ENCODE data around the gene CTNND2. TPM values are rescaled to one million over a fixed set of nuclear protein-coding genes. Genes with fewer than 3 reads are reported as not detected.

Gene CTNND2
- total RNA-seq, 1 experiment from 2014 or later, result 7.0 TPM

GRCh38 chr5:11043881-11044280, 860.4 kb downstream of the CTNND2 start:
- H3K27me3 Mint-ChIP-seq (ENCODE audit: low read depth), result no peaks in the 10 kb centered on the region
- H4K8ac ChIP-seq (replicated peaks; ENCODE audit: insufficient read length, low read depth, low read length), result no peak overlapping the region
- no peak overlapping the region for H3K4me3 Mint-ChIP-seq
- no peak overlapping the region for H3K4me2 ChIP-seq (ENCODE audit: insufficient read depth, insufficient read length, low read length)
- no peaks in the 10 kb centered on the region for H3K4me1 ChIP-seq (ENCODE audit: insufficient read depth, low read length)
- H2BK5ac ChIP-seq (ENCODE audit: insufficient read length, low read length), result no peak overlapping the region
- no peak overlapping the region for H3T11ph ChIP-seq (ENCODE audit: low read length)
- H3K36me3 Mint-ChIP-seq (ENCODE audit: insufficient read depth in 1 of 3, low read depth in 3 of 3), result no peaks in the 10 kb centered on the region
- H2BK15ac ChIP-seq (ENCODE audit: low read depth, low read length), result no peak overlapping the region
- H3K14ac ChIP-seq (ENCODE audit: insufficient read depth, low read length), result peak overlapping the region; percentile 56
- no peak overlapping the region for H3K23ac ChIP-seq (ENCODE audit: insufficient read length, low read depth, low read length)
- no peak overlapping the region for H2AFZ ChIP-seq (ENCODE audit: low read length)
- no peak overlapping the region for H4K91ac ChIP-seq (ENCODE audit: insufficient read length, low read depth, low read length)
- no CpG with 5 or more reads among the region's 5 CpGs for WGBS (ENCODE audit: extremely low coverage, insufficient read length, low lambda C conversion rate)
- H3K4ac ChIP-seq (ENCODE audit: low read depth, low read length), result no peak overlapping the region
- no peaks in the 10 kb centered on the region for H3K9me3 ChIP-seq (ENCODE audit: control insufficient read depth, low read depth, low read length)
- H4K20me1 ChIP-seq (ENCODE audit: control insufficient read depth, insufficient read depth, insufficient read length), result no peaks in the 10 kb centered on the region
- H3K79me1 ChIP-seq (ENCODE audit: insufficient read depth, low read depth, low read length, poor library complexity, severe bottlenecking), result no peaks in the 10 kb centered on the region
- no peak overlapping the region for H2BK120ac ChIP-seq (ENCODE audit: low read depth, low read length, poor library complexity, severe bottlenecking)
- no peak overlapping the region for H2AK5ac ChIP-seq (ENCODE audit: insufficient read length, low read length)
- no peaks in the 10 kb centered on the region for H3K27me3 ChIP-seq (ENCODE audit: insufficient read depth, low read length)
- H3K56ac ChIP-seq (ENCODE audit: insufficient read length, low read depth, low read length), result no peak overlapping the region
- H3K4me1 Mint-ChIP-seq, result peaks cover 0 to 4% of the 10 kb centered on the region in 2 experiments; a peak in 2 of 4 replicates
- no peak overlapping the region for H3K18ac ChIP-seq (ENCODE audit: insufficient read length, low read depth, low read length)
- TF ChIP-seq CTCF (conservative IDR thresholded peaks at IDR 0.05), result no peak
- H4K5ac ChIP-seq (ENCODE audit: insufficient read length, low read depth, low read length), result no peak overlapping the region
- no peak for DNase-seq
- H2BK20ac ChIP-seq (ENCODE audit: low read depth, low read length, poor library complexity, severe bottlenecking), result no peak overlapping the region
- H2BK12ac ChIP-seq (ENCODE audit: insufficient read length, low read depth, low read length), result no peak overlapping the region
- no peak overlapping the region for H3K27ac ChIP-seq (ENCODE audit: insufficient read length, low read depth, low read length)
- no peaks in the 10 kb centered on the region for H3K23me2 ChIP-seq (ENCODE audit: insufficient read length, low read depth, low read length, poor library complexity, severe bottlenecking)
- H3K9me3 Mint-ChIP-seq, result no peaks in the 10 kb centered on the region
- H3K79me2 ChIP-seq (ENCODE audit: insufficient read depth, low read length), result no peaks in the 10 kb centered on the region
- no peak overlapping the region; a peak in 1 of 7 replicates for H3K27ac Mint-ChIP-seq
- no peak overlapping the region for H3K9ac ChIP-seq (ENCODE audit: extremely low read depth, insufficient read length, low read length)
